ENCODE measurements around the gene PIP.
"Not testable (repeated sequence)": the region's sequence is repeated elsewhere in the genome, so short reads cannot be mapped to it uniquely, and the experiment has no call there.

Gene PIP

GRCh38 chr7:143180771-143181170 is 48.9 kb downstream of the PIP start:
- DNase-seq = not testable (repeated sequence)

DNA sequence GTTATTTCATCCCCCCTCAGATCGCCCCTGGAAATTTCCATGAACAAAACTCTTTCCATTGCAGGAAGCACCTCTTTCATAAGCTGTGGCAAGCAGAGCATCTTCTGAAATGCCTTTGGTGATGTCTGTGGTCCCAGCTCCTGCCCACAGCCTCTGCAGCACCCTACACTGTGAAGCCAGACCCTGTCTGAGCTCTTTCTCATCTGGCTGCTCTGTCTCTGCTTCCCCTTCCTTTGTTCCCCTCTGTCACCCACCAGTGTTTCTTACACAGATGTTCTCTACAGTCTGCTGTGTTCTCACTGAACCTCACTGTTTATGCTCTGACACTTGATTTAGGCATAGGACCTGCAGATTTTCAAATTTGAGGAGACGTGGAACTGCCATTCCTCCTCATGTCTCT is 49.5 kb downstream of the PIP start:
- DNase-seq = no peak

DNA sequence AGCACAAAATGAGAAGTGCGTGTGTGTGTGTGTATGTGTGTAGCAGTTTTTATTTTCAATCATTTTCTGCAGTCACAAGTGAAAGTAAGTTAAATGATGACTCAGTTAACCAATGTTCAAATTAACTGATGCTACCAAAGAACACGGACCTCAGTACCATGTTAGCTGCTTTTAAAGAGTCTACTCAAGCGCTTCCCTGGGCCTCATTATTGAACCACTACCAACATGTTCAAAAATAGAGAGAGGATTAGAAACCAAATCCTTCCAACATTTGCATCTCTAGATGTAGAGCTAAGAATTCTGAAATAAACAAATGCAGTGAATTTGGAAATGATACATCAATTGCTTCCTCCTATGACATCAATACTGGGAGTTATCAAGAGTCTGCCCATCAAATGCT is 51.1 kb downstream of the PIP start, which contains the start of gene TAS2R39:
TSS of gene TAS2R39 (plus strand) at position 396 of the 400 bp plus-strand sequence. CDS start at position 396, 0 bp downstream.
- no peak for DNase-seq

DNA sequence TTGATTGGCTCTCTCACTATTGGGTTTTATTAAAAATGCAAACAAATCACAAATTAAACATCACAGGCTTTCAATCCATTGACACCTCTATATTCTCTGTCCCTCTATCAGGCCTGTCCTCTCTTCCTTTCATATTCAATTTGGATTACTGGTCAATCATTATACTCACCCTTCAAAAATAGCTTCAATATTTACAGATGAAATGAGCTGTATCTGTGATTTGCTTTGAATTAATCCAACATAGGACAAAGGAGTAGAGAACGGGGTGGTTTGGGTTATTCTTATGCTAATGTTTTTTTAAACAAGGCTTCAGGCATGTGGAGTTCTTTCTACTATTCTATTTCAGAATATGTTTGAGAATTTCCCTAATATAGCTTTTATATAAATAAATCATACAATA is 53.7 kb downstream of the PIP start:
- DNase-seq = no peak

DNA sequence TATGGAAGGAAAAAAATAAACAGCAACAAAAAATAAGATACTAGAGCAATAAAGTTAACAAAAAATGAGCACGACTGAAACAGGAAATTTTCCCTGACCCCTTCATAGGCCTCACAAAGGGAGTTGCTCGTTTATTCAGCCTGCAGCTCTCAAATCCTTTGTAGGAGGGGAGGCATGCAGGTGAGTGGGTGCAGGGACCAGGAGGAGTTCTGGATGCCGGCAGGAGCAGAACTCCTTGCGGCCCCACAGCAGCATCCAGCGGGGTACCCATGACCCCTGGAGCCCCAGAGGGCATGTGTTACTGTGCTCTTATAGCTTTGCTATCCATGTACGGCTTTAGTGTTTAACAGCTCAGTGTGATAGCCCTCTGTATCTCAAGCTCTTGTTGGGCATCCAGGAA is 57.1 kb downstream of the PIP start:
- DNase-seq = no peak

All from NCI-H2029 (cell line).